Measurements from ENCODE around the gene SGCE.

- no peak for TF ChIP-seq CTCF (IDR thresholded peaks at IDR 0.05; ENCODE audit: low read length)
- TF ChIP-seq EZH2 (IDR thresholded peaks at IDR 0.05; ENCODE audit: borderline replicate concordance, low read length), result no peak
Observed at GRCh38 chr7:94633014-94633341, 23.0 kb downstream of the SGCE start.

Measured in OCI-LY1 (cell line).